ENCODE results near the gene BTBD16.

GRCh38 chr10:122298206-122298597 is 27.1 kb downstream of the BTBD16 start:
- TF ChIP-seq POLR2AphosphoS5 (IDR thresholded peaks at IDR 0.05) (no peak), CTCF (IDR thresholded peaks at IDR 0.05) (no peak)

Measured in transverse colon (tissue), 4 donors.